Thoracic aorta (tissue), 2 donors: Measurements from ENCODE around the gene BTG1. TPM values are rescaled to one million over a fixed set of nuclear protein-coding genes. Genes with fewer than 3 reads are reported as not detected.

Experiments used
- ATAC-seq: fragments of 150-250 bp; one replicate; pipeline ENCODE4 v1.8.0; 2017; ENCODE audit warnings: low read depth; ENCODE audit not compliant: insufficient number of reproducible peaks, low FRiP score
- DNase-seq: peaks from one replicate; pipeline ENCODE4 v3.0.0-alpha.2; 2020; ENCODE audit warnings: low spot score
- H3K27ac ChIP-seq, 2 donors: fragments of 200-600 bp; sonication (generic); 1 replicate in 1 of 2; 2 replicates in 1 of 2; pipeline ENCODE4 v1.5.1; 2016; ENCODE audit warnings: mild to moderate bottlenecking in 2 of 2, moderate library complexity in 2 of 2
- H3K27me3 ChIP-seq: fragments of 200-600 bp; sonication (generic); replicated peaks from 2 replicates; pipeline ENCODE4 v1.6.0; 2016; ENCODE audit warnings: mild to moderate bottlenecking; ENCODE audit not compliant: insufficient read depth
- H3K36me3 ChIP-seq: fragments of 200-600 bp; sonication (generic); one replicate; pipeline ENCODE4 v1.5.1; 2016
- H3K4me1 ChIP-seq, 2 donors: fragments of 200-600 bp; sonication (generic); 1 replicate in 1 of 2; 2 replicates in 1 of 2; pipeline versions ENCODE4 v1.5.1 to v1.6.0; 2016; ENCODE audit warnings: low read depth in 2 of 2, mild to moderate bottlenecking in 1 of 2; ENCODE audit not compliant: control insufficient read depth in 1 of 2
- H3K4me3 ChIP-seq: fragments of 200-600 bp; sonication (generic); 2 replicates; pipeline ENCODE4 v1.5.1; 2016; ENCODE audit warnings: mild to moderate bottlenecking
- H3K9me3 ChIP-seq: fragments of 200-600 bp; sonication (generic); 2 replicates; pipeline ENCODE4 v1.5.1; 2016
- total RNA-seq, 2 donors: library from RNA; depleted of rRNA; stranded (reverse); fragments of >200 nt; gene quantifications; one replicate each; pipeline versions ENCODE4 v1.1.0 to v1.2.3, GENCODE V29; 2016
- TF ChIP-seq, protein P1 (sequence below): fragments of 200-600 bp; sonication (generic); IDR thresholded peaks from one replicate; pipeline ENCODE4 v1.5.1; 2019; ENCODE audit warnings: antibody characterized with exemption

The BTG1 gene
- total RNA-seq, 2 donors from 2014 or later: 31.7 to 53.3 TPM

DNA sequence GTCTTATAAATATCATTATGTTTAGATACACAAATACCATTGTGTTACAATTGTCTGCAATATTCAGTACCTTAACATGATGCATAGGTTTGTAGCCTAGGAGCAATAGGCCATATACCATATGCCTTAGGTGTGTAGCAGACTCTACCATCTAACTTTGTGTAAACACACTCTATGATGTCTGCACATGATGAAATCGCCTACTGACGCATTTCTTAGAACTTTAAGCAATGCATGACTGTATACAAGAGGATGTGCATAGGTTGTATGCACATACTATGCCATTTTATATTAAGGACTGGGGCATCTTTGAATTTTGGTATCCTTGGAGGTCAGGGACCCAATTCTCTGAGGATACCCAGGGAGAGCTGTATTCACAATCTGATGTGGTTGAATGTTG lies 10.1 kb upstream of the BTG1 start:
- ATAC-seq (no peak), DNase-seq (no peak)
- TF ChIP-seq, protein P1, sequence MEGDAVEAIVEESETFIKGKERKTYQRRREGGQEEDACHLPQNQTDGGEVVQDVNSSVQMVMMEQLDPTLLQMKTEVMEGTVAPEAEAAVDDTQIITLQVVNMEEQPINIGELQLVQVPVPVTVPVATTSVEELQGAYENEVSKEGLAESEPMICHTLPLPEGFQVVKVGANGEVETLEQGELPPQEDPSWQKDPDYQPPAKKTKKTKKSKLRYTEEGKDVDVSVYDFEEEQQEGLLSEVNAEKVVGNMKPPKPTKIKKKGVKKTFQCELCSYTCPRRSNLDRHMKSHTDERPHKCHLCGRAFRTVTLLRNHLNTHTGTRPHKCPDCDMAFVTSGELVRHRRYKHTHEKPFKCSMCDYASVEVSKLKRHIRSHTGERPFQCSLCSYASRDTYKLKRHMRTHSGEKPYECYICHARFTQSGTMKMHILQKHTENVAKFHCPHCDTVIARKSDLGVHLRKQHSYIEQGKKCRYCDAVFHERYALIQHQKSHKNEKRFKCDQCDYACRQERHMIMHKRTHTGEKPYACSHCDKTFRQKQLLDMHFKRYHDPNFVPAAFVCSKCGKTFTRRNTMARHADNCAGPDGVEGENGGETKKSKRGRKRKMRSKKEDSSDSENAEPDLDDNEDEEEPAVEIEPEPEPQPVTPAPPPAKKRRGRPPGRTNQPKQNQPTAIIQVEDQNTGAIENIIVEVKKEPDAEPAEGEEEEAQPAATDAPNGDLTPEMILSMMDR: no peak
- no peak overlapping the region for H3K4me3 ChIP-seq
- H3K4me1 ChIP-seq: peaks cover 0 to 3% of the 10 kb centered on the region in 2 donors
- H3K36me3 ChIP-seq: no peaks in the 10 kb centered on the region
- H3K27me3 ChIP-seq: no peaks in the 10 kb centered on the region
- H3K9me3 ChIP-seq: no peaks in the 10 kb centered on the region
- H3K27ac ChIP-seq: no peak overlapping the region

DNA sequence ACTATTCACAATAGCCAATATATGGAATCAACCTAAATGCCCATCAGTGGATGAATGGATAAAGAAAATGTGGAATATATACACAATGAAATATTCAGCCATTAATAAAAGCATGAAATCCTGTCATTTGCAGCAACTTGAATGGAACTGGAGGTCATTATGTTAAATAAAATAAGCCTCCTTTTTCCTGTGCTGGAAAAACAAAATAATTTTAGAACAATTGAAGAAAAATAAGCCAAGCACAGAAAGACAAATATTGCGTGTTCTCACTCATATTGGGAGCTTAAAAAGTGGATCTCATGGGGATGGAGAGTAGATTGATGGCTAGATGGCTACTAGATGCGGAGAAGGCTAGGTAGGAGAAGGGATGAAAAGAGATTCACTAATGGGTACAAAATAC lies 6.3 kb upstream of the BTG1 start:
- no peaks in the 10 kb centered on the region for H3K9me3 ChIP-seq
- no peak overlapping the region for H3K27ac ChIP-seq
- DNase-seq: no peak
- H3K4me3 ChIP-seq: no peak overlapping the region
- no peaks in the 10 kb centered on the region for H3K4me1 ChIP-seq
- no peak for ATAC-seq
- no peaks in the 10 kb centered on the region for H3K27me3 ChIP-seq
- TF ChIP-seq, protein P1: no peak
- H3K36me3 ChIP-seq: no peaks in the 10 kb centered on the region

DNA sequence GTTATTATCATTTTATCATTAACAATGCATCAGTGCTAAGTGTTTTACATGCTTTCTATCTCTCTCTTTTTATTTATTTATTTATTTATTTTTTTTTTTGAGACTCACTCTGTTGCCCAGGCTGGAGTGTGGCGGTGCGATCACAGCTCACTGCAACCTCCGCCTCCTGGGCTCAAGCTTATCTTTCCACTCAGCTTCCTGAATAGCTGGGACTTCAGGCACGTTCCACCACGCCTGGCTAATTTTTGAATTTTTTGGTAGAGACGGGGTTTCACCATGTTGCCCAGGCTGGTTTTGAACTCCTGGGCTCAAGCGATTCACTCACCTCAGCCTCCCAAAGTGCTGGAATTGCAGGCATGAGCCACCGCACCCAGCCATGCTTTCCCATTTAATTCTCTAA lies 3.9 kb upstream of the BTG1 start:
- TF ChIP-seq, protein P1: no peak
- Histone ChIP-seq H3K9me3 (no peaks in the 10 kb centered on the region), H3K36me3 (no peaks in the 10 kb centered on the region), H3K4me1 (no peaks in the 10 kb centered on the region), H3K27ac (no peak overlapping the region), H3K4me3 (no peak overlapping the region), H3K27me3 (no peaks in the 10 kb centered on the region)
- DNase-seq: no peak
- no peak for ATAC-seq

DNA sequence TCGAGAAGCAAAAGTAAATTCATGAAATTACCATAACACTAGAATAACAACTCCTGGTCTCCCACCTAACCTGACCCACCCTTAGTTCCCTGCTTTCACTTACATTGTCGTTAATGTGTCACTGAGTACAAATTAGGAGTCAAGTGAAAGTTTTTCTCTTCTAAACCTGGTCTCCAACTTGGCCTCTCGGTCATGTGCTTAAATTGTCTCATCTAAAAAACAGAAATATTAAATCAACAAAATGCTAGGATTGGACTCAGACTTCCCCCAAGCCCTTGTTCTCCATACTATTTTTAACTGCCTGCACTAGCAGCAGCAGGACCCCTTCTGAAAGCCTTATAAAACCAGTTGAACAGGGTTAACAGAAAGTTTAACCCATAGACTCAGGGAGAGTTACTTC lies 1.8 kb upstream of the BTG1 start:
- Histone ChIP-seq H3K27ac (no peak overlapping the region), H3K9me3 (no peaks in the 10 kb centered on the region), H3K4me1 (peaks cover 2 to 4% of the 10 kb centered on the region in 2 donors), H3K4me3 (peak overlapping the region; percentile 97), H3K36me3 (peaks cover 6% of the 10 kb centered on the region), H3K27me3 (no peaks in the 10 kb centered on the region)
- TF ChIP-seq, protein P1: no peak
- DNase-seq (no peak), ATAC-seq (no peak)

DNA sequence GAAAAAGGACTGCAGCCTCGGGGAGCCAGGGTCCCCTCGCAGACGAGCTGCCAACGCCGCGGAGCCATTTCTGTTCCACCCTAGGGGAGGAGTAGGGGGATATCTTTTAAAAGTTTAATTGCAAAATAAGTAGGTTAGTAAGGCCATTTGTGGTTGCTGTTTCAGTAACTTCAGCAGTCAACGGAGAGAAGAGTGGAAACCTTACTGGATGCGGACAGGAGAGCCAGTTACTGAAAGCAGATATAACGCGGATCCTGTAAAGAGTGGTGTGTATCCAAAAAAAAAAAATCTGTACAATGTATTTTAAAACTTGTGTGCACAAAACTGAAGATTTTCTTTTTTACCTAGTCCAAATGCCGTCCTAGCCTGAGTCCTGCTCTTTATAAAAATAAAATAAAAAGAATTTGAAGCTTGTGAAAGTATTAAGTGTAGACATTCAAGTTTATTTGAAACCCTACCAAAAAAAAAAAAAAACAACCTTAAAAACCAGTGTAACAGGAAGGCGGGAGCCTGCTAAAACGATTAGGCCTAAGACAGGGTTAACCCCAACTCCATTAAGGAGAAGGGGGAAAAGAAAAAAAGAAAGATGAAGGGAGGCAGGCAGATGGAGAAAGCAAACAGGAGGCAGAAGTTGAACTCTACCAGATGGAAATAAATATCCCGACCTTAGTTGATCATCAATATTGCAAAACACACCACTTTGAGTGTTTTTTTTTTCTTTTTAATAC lies 1.0 kb upstream of the BTG1 start:
- no peak for DNase-seq

More for the DNA sequence above, 1.0 kb upstream of the BTG1 start:
- peaks cover 6% of the 10 kb centered on the region for H3K36me3 ChIP-seq
- H3K27ac ChIP-seq: peak overlapping the region; percentile 69 to 90
- no peak for ATAC-seq
- no peaks in the 10 kb centered on the region for H3K27me3 ChIP-seq
- peak overlapping the region; percentile 97 for H3K4me3 ChIP-seq
- H3K9me3 ChIP-seq: no peaks in the 10 kb centered on the region
- H3K4me1 ChIP-seq: peaks cover 5 to 8% of the 10 kb centered on the region in 2 donors
- TF ChIP-seq, protein P1: peak; percentile 3
